Liver (tissue), 9 donors: ENCODE results near the gene ST6GALNAC2. TPM values are rescaled to one million over a fixed set of nuclear protein-coding genes. Genes with fewer than 3 reads are reported as not detected.
"Not testable (repeated sequence)": the region's sequence is repeated elsewhere in the genome, so short reads cannot be mapped to it uniquely, and the experiment has no call there.

Experiments
- DNase-seq: peaks from one replicate; pipeline ENCODE4 v3.0.0-alpha.2; 2017; ENCODE audit warnings: low spot score
- H3K27ac ChIP-seq, 2 donors: one replicate each; pipeline ENCODE4 v1.7.0; 2013; ENCODE audit warnings: inconsistent platforms in 2 of 2, low read length in 2 of 2, control low read depth in 1 of 2, low read depth in 1 of 2, mild to moderate bottlenecking in 1 of 2
- H3K27me3 ChIP-seq, 4 donors: one replicate each; pipeline versions ENCODE4 v1.6.1 to v1.7.0; 2013; ENCODE audit warnings: low read length in 3 of 4, inconsistent platforms in 1 of 4, mild to moderate bottlenecking in 1 of 4, moderate library complexity in 1 of 4; ENCODE audit not compliant: control insufficient read depth in 4 of 4, insufficient read depth in 4 of 4
- H3K36me3 ChIP-seq, 4 donors: one replicate each; pipeline versions ENCODE4 v1.6.1 to v1.7.0; 2013; ENCODE audit warnings: low read length in 3 of 4, mild to moderate bottlenecking in 3 of 4, low read depth in 1 of 4, moderate library complexity in 1 of 4; ENCODE audit not compliant: control insufficient read depth in 4 of 4, insufficient read depth in 3 of 4
- H3K4me1 ChIP-seq, 4 donors: one replicate each; pipeline versions ENCODE4 v1.6.1 to v1.7.0; 2013; ENCODE audit warnings: low read length in 3 of 4, mild to moderate bottlenecking in 3 of 4, moderate library complexity in 1 of 4; ENCODE audit not compliant: control insufficient read depth in 4 of 4, insufficient read depth in 4 of 4
- H3K4me3 ChIP-seq, 3 donors: one replicate each; pipeline versions ENCODE4 v1.6.1 to v1.7.0; 2013; ENCODE audit warnings: low read length in 3 of 3, control low read depth in 1 of 3, low read depth in 1 of 3, mild to moderate bottlenecking in 1 of 3
- H3K9ac ChIP-seq, 2 donors: one replicate each; pipeline ENCODE4 v1.7.0; 2013; ENCODE audit warnings: low read length in 2 of 2, mild to moderate bottlenecking in 2 of 2, moderate library complexity in 2 of 2, control low read depth in 1 of 2, low read depth in 1 of 2
- H3K9me3 ChIP-seq, 4 donors: one replicate each; pipeline versions ENCODE4 v1.6.1 to v1.7.0; 2013; ENCODE audit warnings: low read length in 3 of 4; ENCODE audit not compliant: control insufficient read depth in 4 of 4
- ATF3 ChIP-seq: IDR thresholded peaks from 2 replicates; pipeline ENCODE4 v1.6.1; 2016; ENCODE audit warnings: antibody characterized with exemption
- CTCF ChIP-seq: fragments of 150-350 bp; IDR thresholded peaks from 2 replicates; pipeline ENCODE4 v1.5.1; 2017; ENCODE audit warnings: improper control_type of control experiment, low read depth, low read length; ENCODE audit not compliant: missing input control
- EGR1 ChIP-seq, 2 donors: IDR thresholded peaks; 2 replicates each; pipeline ENCODE4 v1.6.1; 2016 to 2018; ENCODE audit warnings: antibody characterized with exemption in 2 of 2, low read depth in 2 of 2
- GABPA ChIP-seq, 2 donors: IDR thresholded peaks in 1 of 2; conservative IDR thresholded peaks in 1 of 2; 2 replicates each; pipeline ENCODE4 v1.6.1; 2016; ENCODE audit warnings: antibody characterized with exemption in 2 of 2, mild to moderate bottlenecking in 1 of 2, moderate library complexity in 1 of 2
- HNF4A ChIP-seq, 2 donors: conservative IDR thresholded peaks; 2 replicates each; pipeline ENCODE4 v1.6.1; 2016; ENCODE audit warnings: antibody characterized with exemption in 2 of 2, mild to moderate bottlenecking in 2 of 2
- NR2F2 ChIP-seq: IDR thresholded peaks from 2 replicates; pipeline ENCODE4 v1.6.1; 2016; ENCODE audit warnings: antibody characterized with exemption
- SP1 ChIP-seq: IDR thresholded peaks from 2 replicates; pipeline ENCODE4 v1.6.1; 2018; ENCODE audit warnings: antibody characterized with exemption, mild to moderate bottlenecking
- TAF1 ChIP-seq: conservative IDR thresholded peaks from 2 replicates; pipeline ENCODE4 v1.6.1; 2016; ENCODE audit warnings: antibody characterized with exemption, mild to moderate bottlenecking
- YY1 ChIP-seq: IDR thresholded peaks from 2 replicates; pipeline ENCODE4 v1.6.1; 2016; ENCODE audit warnings: antibody characterized with exemption, mild to moderate bottlenecking
- WGBS: extraction: QIAGEN DNeasy Blood & Tissue Kit; methylation state at CpG from one replicate; pipeline ENCODE4 v1.1.7; 2013; 5-methylcytosine and 5-hydroxymethylcytosine counted together
- polyA plus RNA-seq, 2 donors: library from polyadenylated mRNA; stranded (reverse) in 1 of 2; unstranded in 1 of 2; fragments of 200-250 nt in 1 of 2; fragments of >200 nt in 1 of 2; fragmentation: Nextera tagmentation in 1 of 2; extraction: Ambion mirVana in 1 of 2; gene quantifications; one replicate each; pipeline versions ENCODE4 v1.2.1 to v1.2.3, GENCODE V29; 2013 to 2015
- total RNA-seq, 2 donors: library from RNA; depleted of rRNA; stranded (reverse); fragments of >200 nt; gene quantifications; one replicate each; pipeline ENCODE4 v1.2.3, GENCODE V29; 2014
- TF ChIP-seq, protein P1 (sequence below): IDR thresholded peaks from 2 replicates; pipeline ENCODE4 v1.6.1; 2016; ENCODE audit warnings: antibody characterized with exemption
- TF ChIP-seq, protein P2 (sequence below): IDR thresholded peaks from 2 replicates; pipeline ENCODE4 v1.6.1; 2016; ENCODE audit warnings: antibody characterized with exemption
- TF ChIP-seq, protein P3 (sequence below): IDR thresholded peaks from 2 replicates; pipeline ENCODE4 v1.6.1; 2016; ENCODE audit warnings: antibody characterized with exemption, mild to moderate bottlenecking
- donor health status: healthy.
- donor health status: healthy.
- donor health status: healthy.
- donor health status: healthy.
- donor health status: healthy.

The ST6GALNAC2 gene
- total and polyA plus RNA-seq, 4 donors, result 0.52 to 2.6 (median 1.1) TPM

DNA sequence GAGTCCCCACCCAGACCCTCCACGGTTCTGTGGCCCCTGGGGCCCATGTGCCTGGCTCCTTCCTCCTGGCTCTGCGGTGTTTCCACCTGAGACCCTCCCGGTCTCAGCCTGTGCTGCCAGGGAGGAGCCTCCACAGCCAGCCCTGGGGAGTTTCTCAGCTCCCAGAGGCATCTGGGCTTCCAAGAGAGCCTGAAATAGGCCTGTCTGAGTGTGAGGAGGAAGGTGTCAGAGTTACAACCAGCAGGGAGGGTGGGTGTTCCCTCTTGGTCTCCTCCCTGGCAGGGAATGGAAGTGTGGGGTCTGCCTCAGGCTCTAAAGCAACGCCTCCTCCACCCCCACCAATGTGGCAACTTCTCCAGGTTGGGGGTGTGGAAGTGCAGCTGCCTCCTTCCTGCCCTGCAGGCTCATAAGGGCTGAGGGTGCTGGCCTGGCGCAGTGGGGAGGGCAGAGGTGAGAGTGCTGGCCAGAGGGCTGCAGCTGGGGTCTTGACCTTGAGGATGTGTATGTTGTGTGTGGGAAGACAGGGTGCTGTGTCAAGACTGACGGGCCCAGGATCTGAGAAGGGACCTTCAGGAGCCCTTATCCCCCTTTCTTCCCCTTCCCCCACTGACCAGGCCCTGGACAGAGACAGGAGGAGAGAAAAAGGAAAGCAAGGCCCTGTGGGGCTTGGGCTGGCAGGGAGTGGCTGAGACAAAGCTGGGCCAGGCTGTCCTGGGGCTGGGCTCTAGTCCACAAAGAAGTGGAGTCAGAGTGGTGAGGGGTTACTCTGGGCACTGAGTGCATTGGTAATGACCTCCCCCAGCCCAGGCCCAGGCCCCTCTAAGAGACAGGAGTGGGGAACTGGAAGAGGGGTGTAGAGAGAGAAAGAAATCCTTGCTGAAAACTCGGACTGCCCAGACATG is 50.6 kb downstream of the ST6GALNAC2 start:
- DNase-seq, result no peak
- peaks cover 3 to 30% (median 14%) of the 10 kb centered on the region in 4 donors for H3K4me1 ChIP-seq
- H3K9ac ChIP-seq, result no peak overlapping the region
- H3K4me3 ChIP-seq, result no peak overlapping the region
- TF ChIP-seq TAF1 (no peak), GABPA (IDR thresholded peaks at IDR 0.05 in 1 of 2, conservative IDR thresholded peaks at IDR 0.05 in 1 of 2) (no peak), EGR1 (IDR thresholded peaks at IDR 0.05; ENCODE audit: low read depth in 2 of 2) (no peak), ATF3 (no peak), SP1 (no peak)
- TF ChIP-seq, protein P1, sequence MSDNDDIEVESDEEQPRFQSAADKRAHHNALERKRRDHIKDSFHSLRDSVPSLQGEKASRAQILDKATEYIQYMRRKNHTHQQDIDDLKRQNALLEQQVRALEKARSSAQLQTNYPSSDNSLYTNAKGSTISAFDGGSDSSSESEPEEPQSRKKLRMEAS, result no peak
- TF ChIP-seq, protein P2, sequence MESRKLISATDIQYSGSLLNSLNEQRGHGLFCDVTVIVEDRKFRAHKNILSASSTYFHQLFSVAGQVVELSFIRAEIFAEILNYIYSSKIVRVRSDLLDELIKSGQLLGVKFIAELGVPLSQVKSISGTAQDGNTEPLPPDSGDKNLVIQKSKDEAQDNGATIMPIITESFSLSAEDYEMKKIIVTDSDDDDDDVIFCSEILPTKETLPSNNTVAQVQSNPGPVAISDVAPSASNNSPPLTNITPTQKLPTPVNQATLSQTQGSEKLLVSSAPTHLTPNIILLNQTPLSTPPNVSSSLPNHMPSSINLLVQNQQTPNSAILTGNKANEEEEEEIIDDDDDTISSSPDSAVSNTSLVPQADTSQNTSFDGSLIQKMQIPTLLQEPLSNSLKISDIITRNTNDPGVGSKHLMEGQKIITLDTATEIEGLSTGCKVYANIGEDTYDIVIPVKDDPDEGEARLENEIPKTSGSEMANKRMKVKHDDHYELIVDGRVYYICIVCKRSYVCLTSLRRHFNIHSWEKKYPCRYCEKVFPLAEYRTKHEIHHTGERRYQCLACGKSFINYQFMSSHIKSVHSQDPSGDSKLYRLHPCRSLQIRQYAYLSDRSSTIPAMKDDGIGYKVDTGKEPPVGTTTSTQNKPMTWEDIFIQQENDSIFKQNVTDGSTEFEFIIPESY, result no peak
- no peaks in the 10 kb centered on the region for H3K27me3 ChIP-seq
- H3K36me3 ChIP-seq, result no peaks in the 10 kb centered on the region
- WGBS, result 86% methylated on average over 7 of the region's 7 CpGs
- peak overlapping the region in 1 of 2 donors; percentile 12 for H3K27ac ChIP-seq
- H3K9me3 ChIP-seq, result no peaks in the 10 kb centered on the region

DNA sequence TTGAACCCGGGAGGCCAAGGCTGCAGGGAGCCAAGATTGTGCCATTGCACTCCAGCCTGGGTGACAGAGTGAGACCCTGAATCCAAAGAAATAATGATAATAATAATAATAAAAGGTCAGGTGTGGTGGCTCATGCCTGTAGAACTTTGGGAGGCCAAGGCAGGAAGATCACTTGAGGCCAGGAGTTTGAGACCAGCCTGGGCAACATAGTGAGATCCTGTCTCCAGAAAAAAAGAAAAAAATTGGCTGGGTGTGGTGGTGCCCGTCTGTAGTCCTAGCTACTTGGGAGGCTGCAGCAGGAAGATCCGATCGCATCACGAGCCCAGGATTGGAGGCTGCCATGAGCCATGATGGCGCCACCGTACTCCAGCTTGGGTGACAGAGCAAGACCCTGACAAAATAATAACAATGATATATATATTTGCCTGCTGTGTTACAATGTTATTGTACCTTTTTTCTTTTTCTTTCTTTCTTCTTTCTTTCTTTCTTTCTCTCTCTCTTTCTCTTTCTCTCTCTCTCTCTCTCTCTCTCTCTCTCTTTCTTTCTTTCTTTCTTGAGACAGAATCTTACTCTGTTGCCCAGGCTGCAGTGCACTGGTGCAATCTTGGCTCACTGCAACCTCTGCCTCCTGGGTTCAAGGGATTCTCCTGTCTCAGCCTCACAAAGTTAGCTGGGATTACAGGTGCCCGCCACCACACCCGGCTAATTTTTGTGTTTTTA is 51.9 kb downstream of the ST6GALNAC2 start:
- H3K27me3 ChIP-seq, H3K36me3 ChIP-seq, H3K9me3 ChIP-seq, DNase-seq, H3K4me3 ChIP-seq, H3K27ac ChIP-seq, H3K9ac ChIP-seq: not testable (repeated sequence)
- H3K4me1 ChIP-seq, result peaks cover 3 to 37% (median 17%) of the 10 kb centered on the region in 4 donors
- 94% methylated on average over 9 of the region's 9 CpGs for WGBS

DNA sequence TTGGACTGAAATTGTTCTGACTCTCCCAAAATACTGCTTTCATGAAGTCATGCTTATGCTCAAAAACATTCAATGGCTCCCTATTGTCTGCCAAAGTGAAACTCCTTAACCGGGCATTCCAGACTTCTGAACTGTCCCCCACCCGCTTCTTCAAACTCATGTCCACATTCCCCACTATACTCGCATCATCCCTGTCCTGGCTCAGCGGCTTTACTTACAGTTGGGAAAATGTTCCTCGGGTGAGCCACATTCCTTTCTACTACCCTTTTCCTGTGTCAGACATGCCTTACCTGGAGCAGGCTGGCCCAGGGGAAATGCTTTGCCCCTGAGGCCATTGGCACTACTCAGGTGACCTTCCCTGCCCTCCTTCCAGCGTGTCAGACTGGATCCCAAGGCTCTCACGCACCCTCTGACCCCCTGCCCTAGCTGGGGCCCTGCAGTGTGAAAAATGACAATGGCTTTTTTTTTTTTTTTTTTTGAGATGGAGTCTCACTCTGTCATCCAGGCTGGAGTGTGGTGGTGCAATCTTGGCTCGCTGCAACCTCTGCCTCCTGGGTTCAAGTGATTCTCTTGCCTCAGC is 53.5 kb downstream of the ST6GALNAC2 start:
- no peak overlapping the region for H3K4me3 ChIP-seq
- H3K9ac ChIP-seq, result no peak overlapping the region
- DNase-seq, result no peak
- WGBS, result 84% methylated on average over 8 of the region's 8 CpGs
- H3K36me3 ChIP-seq, result no peaks in the 10 kb centered on the region
- peaks cover 1 to 40% (median 14%) of the 10 kb centered on the region in 4 donors for H3K4me1 ChIP-seq
- no peaks in the 10 kb centered on the region for H3K9me3 ChIP-seq
- H3K27me3 ChIP-seq, result no peaks in the 10 kb centered on the region
- H3K27ac ChIP-seq, result peak overlapping the region; percentile 29 to 32
- TF ChIP-seq GABPA (IDR thresholded peaks at IDR 0.05 in 1 of 2, conservative IDR thresholded peaks at IDR 0.05 in 1 of 2) (no peak), EGR1 (IDR thresholded peaks at IDR 0.05; ENCODE audit: low read depth in 2 of 2) (no peak), CTCF (no peak), YY1 (no peak), HNF4A (conservative IDR thresholded peaks at IDR 0.05) (no peak), ATF3 (no peak), NR2F2 (no peak)
- TF ChIP-seq, protein P3, sequence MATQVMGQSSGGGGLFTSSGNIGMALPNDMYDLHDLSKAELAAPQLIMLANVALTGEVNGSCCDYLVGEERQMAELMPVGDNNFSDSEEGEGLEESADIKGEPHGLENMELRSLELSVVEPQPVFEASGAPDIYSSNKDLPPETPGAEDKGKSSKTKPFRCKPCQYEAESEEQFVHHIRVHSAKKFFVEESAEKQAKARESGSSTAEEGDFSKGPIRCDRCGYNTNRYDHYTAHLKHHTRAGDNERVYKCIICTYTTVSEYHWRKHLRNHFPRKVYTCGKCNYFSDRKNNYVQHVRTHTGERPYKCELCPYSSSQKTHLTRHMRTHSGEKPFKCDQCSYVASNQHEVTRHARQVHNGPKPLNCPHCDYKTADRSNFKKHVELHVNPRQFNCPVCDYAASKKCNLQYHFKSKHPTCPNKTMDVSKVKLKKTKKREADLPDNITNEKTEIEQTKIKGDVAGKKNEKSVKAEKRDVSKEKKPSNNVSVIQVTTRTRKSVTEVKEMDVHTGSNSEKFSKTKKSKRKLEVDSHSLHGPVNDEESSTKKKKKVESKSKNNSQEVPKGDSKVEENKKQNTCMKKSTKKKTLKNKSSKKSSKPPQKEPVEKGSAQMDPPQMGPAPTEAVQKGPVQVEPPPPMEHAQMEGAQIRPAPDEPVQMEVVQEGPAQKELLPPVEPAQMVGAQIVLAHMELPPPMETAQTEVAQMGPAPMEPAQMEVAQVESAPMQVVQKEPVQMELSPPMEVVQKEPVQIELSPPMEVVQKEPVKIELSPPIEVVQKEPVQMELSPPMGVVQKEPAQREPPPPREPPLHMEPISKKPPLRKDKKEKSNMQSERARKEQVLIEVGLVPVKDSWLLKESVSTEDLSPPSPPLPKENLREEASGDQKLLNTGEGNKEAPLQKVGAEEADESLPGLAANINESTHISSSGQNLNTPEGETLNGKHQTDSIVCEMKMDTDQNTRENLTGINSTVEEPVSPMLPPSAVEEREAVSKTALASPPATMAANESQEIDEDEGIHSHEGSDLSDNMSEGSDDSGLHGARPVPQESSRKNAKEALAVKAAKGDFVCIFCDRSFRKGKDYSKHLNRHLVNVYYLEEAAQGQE, result no peak
- TF ChIP-seq, protein P2, result no peak
